Ishikawa (cell line): Measurements from ENCODE around the gene ASAP2.
A peak's percentile ranks its signal among the peaks of the same experiment; 100 is the strongest.

ENCODE experiments used
- CEBPB ChIP-seq: IDR thresholded peaks from 2 replicates; pipeline ENCODE4 v1.6.1; 2012
- CREB1 ChIP-seq: IDR thresholded peaks from 2 replicates; pipeline ENCODE4 v1.6.1; 2012; ENCODE audit warnings: low read depth
- EGR1 ChIP-seq: IDR thresholded peaks from 2 replicates; pipeline ENCODE4 v1.6.1; 2012
- EP300 ChIP-seq: IDR thresholded peaks from 2 replicates; pipeline ENCODE4 v1.6.1; 2012; ENCODE audit warnings: borderline replicate concordance
- FOXM1 ChIP-seq: IDR thresholded peaks from 2 replicates; pipeline ENCODE4 v1.6.1; 2012; ENCODE audit warnings: low read depth, borderline replicate concordance
- MAX ChIP-seq: IDR thresholded peaks from 2 replicates; pipeline ENCODE4 v1.6.1; 2012
- NFIC ChIP-seq: IDR thresholded peaks from 2 replicates; pipeline ENCODE4 v1.6.1; 2012
- RAD21 ChIP-seq: IDR thresholded peaks from 2 replicates; pipeline ENCODE4 v1.6.1; 2012; ENCODE audit warnings: low read depth
- REST ChIP-seq: IDR thresholded peaks from 2 replicates; pipeline ENCODE4 v1.6.1; 2012; ENCODE audit warnings: low read depth, mild to moderate bottlenecking
- TAF1 ChIP-seq: IDR thresholded peaks from 2 replicates; pipeline ENCODE4 v1.6.1; 2012; ENCODE audit warnings: low read depth, mild to moderate bottlenecking
- TCF12 ChIP-seq: IDR thresholded peaks from 2 replicates; pipeline ENCODE4 v1.6.1; 2012; ENCODE audit warnings: low read depth
- TEAD4 ChIP-seq: IDR thresholded peaks from 2 replicates; pipeline ENCODE4 v1.6.1; 2012
- USF1 ChIP-seq: IDR thresholded peaks from 2 replicates; pipeline ENCODE4 v1.6.1; 2012
- YY1 ChIP-seq: IDR thresholded peaks from 2 replicates; pipeline ENCODE4 v1.6.1; 2012; ENCODE audit warnings: low read depth
- ZBTB7A ChIP-seq: IDR thresholded peaks from 2 replicates; pipeline ENCODE4 v1.6.1; 2012; ENCODE audit warnings: low read depth

The ASAP2 gene

GRCh38 chr2:9163306-9164111 lies 43.1 kb upstream of the ASAP2 start:
- TF ChIP-seq NFIC (peak; percentile 56; the same call in 1 of the 2 replicates), EP300 (peak; percentile 64; the same call in 1 of the 2 replicates), ZBTB7A (no peak), TEAD4 (peak; percentile 69), USF1 (no peak), CREB1 (no peak), REST (no peak), EGR1 (no peak), TAF1 (no peak), MAX (no peak), CEBPB (peak; percentile 51), FOXM1 (no peak), RAD21 (no peak), YY1 (no peak), TCF12 (no peak)

- no peak for TF ChIP-seq CREB1
- TF ChIP-seq CEBPB = no peak
- TF ChIP-seq NFIC = no peak
- TF ChIP-seq ZBTB7A = no peak
- no peak for TF ChIP-seq USF1
Measured at GRCh38 chr2:9164112-9164608, 42.5 kb upstream of the ASAP2 start.

- TF ChIP-seq YY1 = no peak
- TF ChIP-seq EGR1 = no peak
- no peak for TF ChIP-seq TEAD4
- TF ChIP-seq EP300 = no peak
- TF ChIP-seq TAF1 = no peak
Measured at GRCh38 chr2:9165625-9166024, 41.0 kb upstream of the ASAP2 start.

GRCh38 chr2:9166579-9167377 lies 39.8 kb upstream of the ASAP2 start:
- TF ChIP-seq CEBPB = no peak
- TF ChIP-seq ZBTB7A = no peak
- TF ChIP-seq TAF1 = no peak
- no peak for TF ChIP-seq EGR1
- no peak for TF ChIP-seq CREB1
- no peak for TF ChIP-seq RAD21
- no peak for TF ChIP-seq YY1
- TF ChIP-seq REST = no peak
- TF ChIP-seq TCF12 = no peak
- TF ChIP-seq USF1 = no peak
- no peak for TF ChIP-seq FOXM1
- TF ChIP-seq TEAD4 = no peak
- no peak for TF ChIP-seq MAX
